ENCODE measurements around the gene MYOZ2.
"Not testable (repeated sequence)": the region's sequence is repeated elsewhere in the genome, so short reads cannot be mapped to it uniquely, and the experiment has no call there.

Gene MYOZ2

GRCh38 chr4:119172223-119172622, 36.6 kb downstream of the MYOZ2 start:
- H2AFZ ChIP-seq (ENCODE audit: low read depth, low read length), result no peak overlapping the region
- TF ChIP-seq EZH2 (IDR thresholded peaks at IDR 0.05; ENCODE audit: borderline replicate concordance, low read depth, low read length, severe bottlenecking), result no peak
- TF ChIP-seq, protein P1, sequence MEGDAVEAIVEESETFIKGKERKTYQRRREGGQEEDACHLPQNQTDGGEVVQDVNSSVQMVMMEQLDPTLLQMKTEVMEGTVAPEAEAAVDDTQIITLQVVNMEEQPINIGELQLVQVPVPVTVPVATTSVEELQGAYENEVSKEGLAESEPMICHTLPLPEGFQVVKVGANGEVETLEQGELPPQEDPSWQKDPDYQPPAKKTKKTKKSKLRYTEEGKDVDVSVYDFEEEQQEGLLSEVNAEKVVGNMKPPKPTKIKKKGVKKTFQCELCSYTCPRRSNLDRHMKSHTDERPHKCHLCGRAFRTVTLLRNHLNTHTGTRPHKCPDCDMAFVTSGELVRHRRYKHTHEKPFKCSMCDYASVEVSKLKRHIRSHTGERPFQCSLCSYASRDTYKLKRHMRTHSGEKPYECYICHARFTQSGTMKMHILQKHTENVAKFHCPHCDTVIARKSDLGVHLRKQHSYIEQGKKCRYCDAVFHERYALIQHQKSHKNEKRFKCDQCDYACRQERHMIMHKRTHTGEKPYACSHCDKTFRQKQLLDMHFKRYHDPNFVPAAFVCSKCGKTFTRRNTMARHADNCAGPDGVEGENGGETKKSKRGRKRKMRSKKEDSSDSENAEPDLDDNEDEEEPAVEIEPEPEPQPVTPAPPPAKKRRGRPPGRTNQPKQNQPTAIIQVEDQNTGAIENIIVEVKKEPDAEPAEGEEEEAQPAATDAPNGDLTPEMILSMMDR (IDR thresholded peaks at IDR 0.05; ENCODE audit: borderline replicate concordance, extremely low read depth, low read length, poor library complexity, severe bottlenecking), result no peak
- H3K36me3 ChIP-seq (ENCODE audit: insufficient read depth, low read length), result no peaks in the 10 kb centered on the region
- H3K27ac ChIP-seq (ENCODE audit: low read length), result no peak overlapping the region
- no peaks in the 10 kb centered on the region for H4K20me1 ChIP-seq (ENCODE audit: insufficient read depth, low read length)
- H3K27me3 ChIP-seq (ENCODE audit: insufficient read depth, low read length, poor library complexity), result no peaks in the 10 kb centered on the region
- H3K9ac ChIP-seq (ENCODE audit: low read depth, low read length), result no peak overlapping the region
- H3K4me2 ChIP-seq (ENCODE audit: insufficient read depth, low read length), result no peak overlapping the region
- no peaks in the 10 kb centered on the region for H3K9me3 ChIP-seq (ENCODE audit: insufficient read depth, low read length, severe bottlenecking)
- no peaks in the 10 kb centered on the region for H3K4me1 ChIP-seq (ENCODE audit: insufficient read depth, low read length)
- H3K79me2 ChIP-seq (ENCODE audit: insufficient read depth, low read length), result no peaks in the 10 kb centered on the region
- DNase-seq, result no peak
- no peak for ATAC-seq (ENCODE audit: insufficient read depth, low read depth)
- no peak overlapping the region for H3K4me3 ChIP-seq (ENCODE audit: low read depth in 1 of 2, low read length in 2 of 2)

DNA sequence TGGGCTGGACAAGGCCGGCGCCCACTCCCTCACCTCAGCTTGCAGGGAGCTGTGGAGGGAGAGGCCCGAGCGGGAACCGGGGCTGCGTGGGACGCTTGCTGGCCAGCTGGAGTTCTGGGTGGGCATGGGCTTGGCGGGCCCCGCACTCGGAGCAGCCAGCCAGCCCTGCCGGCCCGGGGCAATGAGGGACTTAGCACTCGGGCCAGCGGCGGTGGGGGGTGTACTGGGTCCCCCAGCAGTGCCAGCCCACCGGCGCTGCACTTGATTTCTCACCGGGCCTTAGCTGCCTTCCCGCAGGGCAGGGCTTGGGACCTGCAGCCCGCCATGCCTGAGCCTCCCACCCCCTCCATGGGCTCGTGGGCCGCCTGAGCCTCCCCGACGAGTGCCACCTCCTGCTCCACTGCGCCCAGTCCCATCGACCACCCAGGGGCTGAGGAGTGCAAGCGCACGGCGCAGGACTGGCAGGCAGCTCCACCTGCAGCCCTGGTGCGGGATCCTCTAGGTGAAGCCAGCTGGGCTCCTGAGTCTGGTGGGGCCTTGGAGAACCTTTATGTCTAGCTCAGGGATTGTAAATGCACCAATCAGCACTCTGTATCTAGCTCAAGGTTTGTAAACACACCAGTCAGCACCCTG, 38.2 kb downstream of the MYOZ2 start:
- ATAC-seq (ENCODE audit: insufficient read depth, low read depth); H3K79me2 ChIP-seq (ENCODE audit: insufficient read depth, low read length); H3K36me3 ChIP-seq (ENCODE audit: insufficient read depth, low read length); H3K4me2 ChIP-seq (ENCODE audit: insufficient read depth, low read length); H3K27ac ChIP-seq (ENCODE audit: low read length); H3K9me3 ChIP-seq (ENCODE audit: insufficient read depth, low read length, severe bottlenecking); H3K4me1 ChIP-seq (ENCODE audit: insufficient read depth, low read length); H3K4me3 ChIP-seq (ENCODE audit: low read depth in 1 of 2, low read length in 2 of 2); H3K9ac ChIP-seq (ENCODE audit: low read depth, low read length); H3K27me3 ChIP-seq (ENCODE audit: insufficient read depth, low read length, poor library complexity); H4K20me1 ChIP-seq (ENCODE audit: insufficient read depth, low read length); H2AFZ ChIP-seq (ENCODE audit: low read depth, low read length); DNase-seq: not testable (repeated sequence)

- no peaks in the 10 kb centered on the region for H3K4me1 ChIP-seq (ENCODE audit: insufficient read depth, low read length)
- ATAC-seq (ENCODE audit: insufficient read depth, low read depth), result no peak
- no peak for TF ChIP-seq EZH2 (IDR thresholded peaks at IDR 0.05; ENCODE audit: borderline replicate concordance, low read depth, low read length, severe bottlenecking)
- TF ChIP-seq, protein P1 (IDR thresholded peaks at IDR 0.05; ENCODE audit: borderline replicate concordance, extremely low read depth, low read length, poor library complexity, severe bottlenecking), result no peak
Measured at GRCh38 chr4:119179011-119179410, 43.4 kb downstream of the MYOZ2 start.

GRCh38 chr4:119184128-119184527, 48.5 kb downstream of the MYOZ2 start:
- no peaks in the 10 kb centered on the region for H3K79me2 ChIP-seq (ENCODE audit: insufficient read depth, low read length)
- no peaks in the 10 kb centered on the region for H3K9me3 ChIP-seq (ENCODE audit: insufficient read depth, low read length, severe bottlenecking)
- no peak overlapping the region for H3K9ac ChIP-seq (ENCODE audit: low read depth, low read length)
- ATAC-seq (ENCODE audit: insufficient read depth, low read depth), result no peak
- no peaks in the 10 kb centered on the region for H4K20me1 ChIP-seq (ENCODE audit: insufficient read depth, low read length)
- no peak overlapping the region for H2AFZ ChIP-seq (ENCODE audit: low read depth, low read length)
- no peaks in the 10 kb centered on the region for H3K27me3 ChIP-seq (ENCODE audit: insufficient read depth, low read length, poor library complexity)
- H3K4me3 ChIP-seq (ENCODE audit: low read depth in 1 of 2, low read length in 2 of 2), result no peak overlapping the region
- no peak overlapping the region for H3K27ac ChIP-seq (ENCODE audit: low read length)
- H3K4me2 ChIP-seq (ENCODE audit: insufficient read depth, low read length), result no peak overlapping the region
- no peak for DNase-seq
- H3K4me1 ChIP-seq (ENCODE audit: insufficient read depth, low read length), result no peaks in the 10 kb centered on the region
- TF ChIP-seq, protein P1 (IDR thresholded peaks at IDR 0.05; ENCODE audit: borderline replicate concordance, extremely low read depth, low read length, poor library complexity, severe bottlenecking), result no peak
- no peak for TF ChIP-seq EZH2 (IDR thresholded peaks at IDR 0.05; ENCODE audit: borderline replicate concordance, low read depth, low read length, severe bottlenecking)
- H3K36me3 ChIP-seq (ENCODE audit: insufficient read depth, low read length), result no peaks in the 10 kb centered on the region

More at GRCh38 chr4:119179011-119179410, 43.4 kb downstream of the MYOZ2 start:
- Histone ChIP-seq H4K20me1 (ENCODE audit: insufficient read depth, low read length) (no peaks in the 10 kb centered on the region), H3K79me2 (ENCODE audit: insufficient read depth, low read length) (no peaks in the 10 kb centered on the region), H3K9ac (ENCODE audit: low read depth, low read length) (no peak overlapping the region), H3K36me3 (ENCODE audit: insufficient read depth, low read length) (no peaks in the 10 kb centered on the region), H3K27ac (ENCODE audit: low read length) (no peak overlapping the region), H2AFZ (ENCODE audit: low read depth, low read length) (no peak overlapping the region), H3K4me2 (ENCODE audit: insufficient read depth, low read length) (no peak overlapping the region), H3K4me3 (ENCODE audit: low read depth in 1 of 2, low read length in 2 of 2) (no peak overlapping the region), H3K27me3 (ENCODE audit: insufficient read depth, low read length, poor library complexity) (no peaks in the 10 kb centered on the region), H3K9me3 (ENCODE audit: insufficient read depth, low read length, severe bottlenecking) (no peaks in the 10 kb centered on the region)
- no peak for DNase-seq

Measured in DND-41 (cell line).